ENCODE measurements around the gene CBX4. TPM values are rescaled to one million over a fixed set of nuclear protein-coding genes. Genes with fewer than 3 reads are reported as not detected.

The CBX4 gene
- polyA plus RNA-seq, 1 of the 3 experiments (the other 2 are of a cell fraction) = 21.9 TPM

GRCh38 chr17:79796763-79797491, 42.3 kb downstream of the CBX4 start, which contains the start of gene CBX8:
TSS of gene CBX8 (minus strand) at chr17:79797077. CDS start at chr17:79796998, 79 bp downstream.
- peaks cover 0 to 24% of the 10 kb centered on the region in 2 experiments for H3K36me3 ChIP-seq (replicated peaks in 1 of 2; ENCODE audit: control insufficient read depth in 1 of 2, insufficient read depth in 2 of 2, low read length in 1 of 2)
- peak within 1 kb of the TSS; percentile 75; the same call in 1 of the 2 replicates for H2AFZ ChIP-seq (ENCODE audit: low read depth)
- H3K4me1 ChIP-seq (ENCODE audit: control insufficient read depth in 1 of 2, insufficient read depth in 2 of 2, low read depth in 1 of 2, low read length in 1 of 2) = peaks cover 23 to 43% of the 10 kb centered on the region in 2 experiments; a peak in 3 of 4 replicates
- peaks cover 4% of the 10 kb centered on the region for H3F3A ChIP-seq (replicated peaks; ENCODE audit: insufficient read depth)
- ChIA-PET CTCF (interaction anchor here (0.6 to 9.7 kb wide), 15 partner anchors 8 to 438 kb away, joined by 3 to 146 read pairs (median 6); partner anchors contain the start of gene CBX4), POLR2A (interaction anchor here (0.6 to 3.3 kb wide), 12 partner anchors 10 to 305 kb away, joined by 3 to 50 read pairs (median 6); partner anchors contain the start of genes CBX2, CBX4 and GAA)
- H3K79me2 ChIP-seq (ENCODE audit: insufficient read depth) = peaks cover 18% of the 10 kb centered on the region
- H3K27ac ChIP-seq (ENCODE audit: low read depth in 2 of 2, low read length in 1 of 2) = peak within 1 kb of the TSS; percentile 82 to 98; a peak in 3 of 4 replicates
- no peaks in the 10 kb centered on the region for H3K9me3 ChIP-seq
- no peaks in the 10 kb centered on the region for H3K9me2 ChIP-seq
- peak within 1 kb of the TSS; percentile 79 to 85 for H3K4me3 ChIP-seq (ENCODE audit: low read depth in 2 of 2, low read length in 1 of 2)
- peak within 1 kb of the TSS; percentile 97 for H3K4me2 ChIP-seq
- H4K20me1 ChIP-seq (ENCODE audit: insufficient read depth) = peaks cover 11% of the 10 kb centered on the region; the same call in 1 of the 2 replicates
- peak within 1 kb of the TSS; percentile 83 for H3K9ac ChIP-seq
- H3K27me3 ChIP-seq (ENCODE audit: insufficient read depth) = 0 out of 2 replicates have a peak, but pooled peaks cover 3% of the 10 kb centered on the region
- 2% methylated on average over 45 of the region's 79 CpGs for WGBS (ENCODE audit: low lambda C conversion rate)
- DNase-seq = peak; percentile 100
- TF ChIP-seq GABPA (IDR thresholded peaks at IDR 0.05; ENCODE audit: low read depth) (peak; percentile 88), TAF1 (IDR thresholded peaks at IDR 0.05; ENCODE audit: borderline replicate concordance, low read depth, low read length) (peak; percentile 84), ELF1 (IDR thresholded peaks at IDR 0.05) (no peak), PBX3 (IDR thresholded peaks at IDR 0.05) (peak; percentile 99), SIN3A (IDR thresholded peaks at IDR 0.05; ENCODE audit: borderline replicate concordance, low read depth, low read length) (0 out of 2 replicates have a peak, but pooled peaks have one; percentile 34), EP300 (IDR thresholded peaks at IDR 0.05; ENCODE audit: borderline replicate concordance in 1 of 2, low read depth in 1 of 2, low read length in 1 of 2) (peak; percentile 36 to 63; a peak in 2 of 4 replicates), NRF1 (IDR thresholded peaks at IDR 0.05; ENCODE audit: low read depth, low read length) (peak; percentile 58), TCF12 (IDR thresholded peaks at IDR 0.05) (no peak; the same call in 1 of the 2 replicates), CHD2 (IDR thresholded peaks at IDR 0.05; ENCODE audit: low read length, partially characterized antibody) (peak; percentile 34), MXI1 (IDR thresholded peaks at IDR 0.05; ENCODE audit: low read depth, low read length) (peak; percentile 82), POLR2AphosphoS5 (IDR thresholded peaks at IDR 0.05; ENCODE audit: low read depth, low read length) (peak; percentile 83), MAX (IDR thresholded peaks at IDR 0.05; ENCODE audit: low read depth) (peak; percentile 77; the same call in 1 of the 2 replicates), YY1 (IDR thresholded peaks at IDR 0.05; ENCODE audit: low read depth) (peak; percentile 66; the same call in 1 of the 2 replicates), USF2 (IDR thresholded peaks at IDR 0.05; ENCODE audit: borderline replicate concordance, low read depth, low read length) (peak; percentile 49), GATA2 (CRISPR knock-in tag; IDR thresholded peaks at IDR 0.05) (no peak), RFX5 (IDR thresholded peaks at IDR 0.05; ENCODE audit: low read length) (peak; percentile 89), FOXJ3 (CRISPR knock-in tag; IDR thresholded peaks at IDR 0.05) (no peak), ZBTB33 (IDR thresholded peaks at IDR 0.05; ENCODE audit: borderline replicate concordance, low read depth) (0 out of 2 replicates have a peak, but pooled peaks have one; percentile 17), USF1 (IDR thresholded peaks at IDR 0.05; ENCODE audit: borderline replicate concordance, low read depth) (peak; percentile 74)
- TF ChIP-seq, protein P1, sequence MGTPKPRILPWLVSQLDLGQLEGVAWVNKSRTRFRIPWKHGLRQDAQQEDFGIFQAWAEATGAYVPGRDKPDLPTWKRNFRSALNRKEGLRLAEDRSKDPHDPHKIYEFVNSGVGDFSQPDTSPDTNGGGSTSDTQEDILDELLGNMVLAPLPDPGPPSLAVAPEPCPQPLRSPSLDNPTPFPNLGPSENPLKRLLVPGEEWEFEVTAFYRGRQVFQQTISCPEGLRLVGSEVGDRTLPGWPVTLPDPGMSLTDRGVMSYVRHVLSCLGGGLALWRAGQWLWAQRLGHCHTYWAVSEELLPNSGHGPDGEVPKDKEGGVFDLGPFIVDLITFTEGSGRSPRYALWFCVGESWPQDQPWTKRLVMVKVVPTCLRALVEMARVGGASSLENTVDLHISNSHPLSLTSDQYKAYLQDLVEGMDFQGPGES (IDR thresholded peaks at IDR 0.05; ENCODE audit: low read depth, low read length) = peak; percentile 85
- TF ChIP-seq, protein P2, sequence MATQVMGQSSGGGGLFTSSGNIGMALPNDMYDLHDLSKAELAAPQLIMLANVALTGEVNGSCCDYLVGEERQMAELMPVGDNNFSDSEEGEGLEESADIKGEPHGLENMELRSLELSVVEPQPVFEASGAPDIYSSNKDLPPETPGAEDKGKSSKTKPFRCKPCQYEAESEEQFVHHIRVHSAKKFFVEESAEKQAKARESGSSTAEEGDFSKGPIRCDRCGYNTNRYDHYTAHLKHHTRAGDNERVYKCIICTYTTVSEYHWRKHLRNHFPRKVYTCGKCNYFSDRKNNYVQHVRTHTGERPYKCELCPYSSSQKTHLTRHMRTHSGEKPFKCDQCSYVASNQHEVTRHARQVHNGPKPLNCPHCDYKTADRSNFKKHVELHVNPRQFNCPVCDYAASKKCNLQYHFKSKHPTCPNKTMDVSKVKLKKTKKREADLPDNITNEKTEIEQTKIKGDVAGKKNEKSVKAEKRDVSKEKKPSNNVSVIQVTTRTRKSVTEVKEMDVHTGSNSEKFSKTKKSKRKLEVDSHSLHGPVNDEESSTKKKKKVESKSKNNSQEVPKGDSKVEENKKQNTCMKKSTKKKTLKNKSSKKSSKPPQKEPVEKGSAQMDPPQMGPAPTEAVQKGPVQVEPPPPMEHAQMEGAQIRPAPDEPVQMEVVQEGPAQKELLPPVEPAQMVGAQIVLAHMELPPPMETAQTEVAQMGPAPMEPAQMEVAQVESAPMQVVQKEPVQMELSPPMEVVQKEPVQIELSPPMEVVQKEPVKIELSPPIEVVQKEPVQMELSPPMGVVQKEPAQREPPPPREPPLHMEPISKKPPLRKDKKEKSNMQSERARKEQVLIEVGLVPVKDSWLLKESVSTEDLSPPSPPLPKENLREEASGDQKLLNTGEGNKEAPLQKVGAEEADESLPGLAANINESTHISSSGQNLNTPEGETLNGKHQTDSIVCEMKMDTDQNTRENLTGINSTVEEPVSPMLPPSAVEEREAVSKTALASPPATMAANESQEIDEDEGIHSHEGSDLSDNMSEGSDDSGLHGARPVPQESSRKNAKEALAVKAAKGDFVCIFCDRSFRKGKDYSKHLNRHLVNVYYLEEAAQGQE (IDR thresholded peaks at IDR 0.05; ENCODE audit: low read depth, low read length) = no peak; the same call in 1 of the 2 replicates

Data from SK-N-SH (cell line).